HepG2 (cell line): ENCODE measurements around the gene PMPCB. TPM values are rescaled to one million over a fixed set of nuclear protein-coding genes. Genes with fewer than 3 reads are reported as not detected.

Experiments used
- EP300 ChIP-seq, 3 experiments: sonication (generic) in 1 of 3; formaldehyde crosslinking in 1 of 3; IDR thresholded peaks; 2 replicates each; pipeline versions ENCODE4 v1.5.1 to v1.6.1; 2011 to 2020; ENCODE audit warnings: low read depth in 2 of 3, low read length in 2 of 3, borderline replicate concordance in 1 of 3, improper control_type of control experiment in 1 of 3, mild to moderate bottlenecking in 1 of 3, missing genetic modification reagents in 1 of 3, moderate library complexity in 1 of 3
- FUBP1 ChIP-seq: sonication (generic); formaldehyde crosslinking; IDR thresholded peaks from 2 replicates; pipeline ENCODE4 v1.5.1; 2020; ENCODE audit warnings: missing genetic modification reagents, mild to moderate bottlenecking, borderline replicate concordance
- GMEB1 ChIP-seq: sonication (generic); formaldehyde crosslinking; IDR thresholded peaks from 2 replicates; pipeline ENCODE4 v1.5.1; 2020; ENCODE audit warnings: missing genetic modification reagents, mild to moderate bottlenecking, borderline replicate concordance
- GZF1 ChIP-seq: sonication (generic); formaldehyde crosslinking; IDR thresholded peaks from 2 replicates; pipeline ENCODE4 v1.5.1; 2020; ENCODE audit warnings: mild to moderate bottlenecking, missing genetic modification reagents
- MEIS1 ChIP-seq: sonication (generic); formaldehyde crosslinking; IDR thresholded peaks from 2 replicates; pipeline ENCODE4 v1.9.0; 2021; ENCODE audit warnings: mild to moderate bottlenecking, missing genetic modification reagents, moderate library complexity, borderline replicate concordance
- NFKB2 ChIP-seq: sonication (generic); formaldehyde crosslinking; IDR thresholded peaks from 2 replicates; pipeline ENCODE4 v1.4.0; 2020; ENCODE audit warnings: missing genetic modification reagents, borderline replicate concordance
- RCOR2 ChIP-seq: IDR thresholded peaks from 2 replicates; pipeline ENCODE4 v1.6.1; 2016; ENCODE audit warnings: missing biosample characterization, missing genetic modification reagents
- SOX5 ChIP-seq: IDR thresholded peaks from 2 replicates; pipeline ENCODE4 v1.6.1; 2016; ENCODE audit warnings: borderline replicate concordance
- TEF ChIP-seq: sonication (generic); formaldehyde crosslinking; IDR thresholded peaks from 2 replicates; pipeline ENCODE4 v1.5.0; 2020; ENCODE audit warnings: missing genetic modification reagents
- ZBTB37 ChIP-seq: sonication (generic); formaldehyde crosslinking; IDR thresholded peaks from 2 replicates; pipeline ENCODE4 v1.4.0; 2020; ENCODE audit warnings: mild to moderate bottlenecking, missing genetic modification reagents
- ZFYVE20 ChIP-seq: sonication (generic); formaldehyde crosslinking; IDR thresholded peaks from 2 replicates; pipeline ENCODE4 v1.8.0; 2023; ENCODE audit warnings: low read depth, mild to moderate bottlenecking, moderate library complexity, missing genetic modification reagents, borderline replicate concordance
- ZNF329 ChIP-seq: sonication (generic); formaldehyde crosslinking; IDR thresholded peaks from 2 replicates; pipeline ENCODE4 v1.9.0; 2021; ENCODE audit warnings: low read depth, mild to moderate bottlenecking, missing genetic modification reagents
- polyA plus RNA-seq, 8 experiments: library from polyadenylated mRNA; depleted of rRNA in 3 of 8; stranded (reverse) in 7 of 8; unstranded in 1 of 8; fragments of >200 nt; fragmentation: Illumina TruSeq in 4 of 8; extraction: Trizol in 4 of 8; gene quantifications; 2 replicates each; pipeline versions ENCODE4 v1.2.1 to v1.2.3, GENCODE V29; 2011 to 2016; ENCODE audit warnings: low read depth in 4 of 8, missing spikeins in 1 of 8, mixed read lengths in 1 of 8; ENCODE audit not compliant: insufficient read depth in 1 of 8
- total RNA-seq, 5 experiments: library from RNA; depleted of rRNA; stranded (reverse); fragments of >200 nt; fragmentation: Illumina TruSeq; extraction: Trizol; gene quantifications; 2 replicates each; pipeline ENCODE4 v1.2.3, GENCODE V29; 2016; ENCODE audit warnings: low read depth in 1 of 5
- TF ChIP-seq, protein P1 (sequence below): sonication (generic); formaldehyde crosslinking; IDR thresholded peaks from 2 replicates; pipeline ENCODE4 v1.4.0; 2020; ENCODE audit warnings: mild to moderate bottlenecking, missing genetic modification reagents
- TF ChIP-seq, protein P2 (sequence below): sonication (generic); formaldehyde crosslinking; IDR thresholded peaks from 2 replicates; pipeline ENCODE4 v1.5.0; 2020; ENCODE audit warnings: missing genetic modification reagents, mild to moderate bottlenecking, borderline replicate concordance
- TF ChIP-seq, protein P3 (sequence below): sonication (generic); formaldehyde crosslinking; IDR thresholded peaks from 2 replicates; pipeline ENCODE4 v1.8.0; 2022; ENCODE audit warnings: mild to moderate bottlenecking, missing genetic modification reagents, moderate library complexity

PMPCB gene
- total and polyA plus RNA-seq, 2 of the 13 experiments (the other 11 are each of a cell fraction or from before 2014, with no cell fraction given), result 80.8 to 124 TPM

GRCh38 chr7:103347507-103348267, 50.5 kb downstream of the PMPCB start, which contains the start of gene PSMC2 (continued):
- TF ChIP-seq TEF (no peak), NFKB2 (CRISPR knock-in tag) (peak; percentile 65; the same call in 1 of the 2 replicates), ZNF329 (CRISPR knock-in tag) (0 out of 2 replicates have a peak, but pooled peaks have one; percentile 24), RCOR2 (CRISPR knock-in tag) (0 out of 2 replicates have a peak, but pooled peaks have one; percentile 12), GMEB1 (CRISPR knock-in tag) (peak; percentile 71; the same call in 1 of the 2 replicates), FUBP1 (CRISPR knock-in tag) (no peak), GZF1 (CRISPR knock-in tag) (no peak), ZBTB37 (no peak), SOX5 (CRISPR knock-in tag) (0 out of 2 replicates have a peak, but pooled peaks have one; percentile 19), ZFYVE20 (CRISPR knock-in tag) (no peak), MEIS1 (CRISPR knock-in tag) (peak; percentile 50; the same call in 1 of the 2 replicates), EP300 (IDR thresholded peaks at IDR 0.05; ENCODE audit: low read depth in 2 of 2, low read length in 2 of 2) (no peak), EP300 (CRISPR knock-in tag; IDR thresholded peaks at IDR 0.05; ENCODE audit: borderline replicate concordance) (peak; percentile 27; the same call in 1 of the 2 replicates)
- TF ChIP-seq, protein P1, sequence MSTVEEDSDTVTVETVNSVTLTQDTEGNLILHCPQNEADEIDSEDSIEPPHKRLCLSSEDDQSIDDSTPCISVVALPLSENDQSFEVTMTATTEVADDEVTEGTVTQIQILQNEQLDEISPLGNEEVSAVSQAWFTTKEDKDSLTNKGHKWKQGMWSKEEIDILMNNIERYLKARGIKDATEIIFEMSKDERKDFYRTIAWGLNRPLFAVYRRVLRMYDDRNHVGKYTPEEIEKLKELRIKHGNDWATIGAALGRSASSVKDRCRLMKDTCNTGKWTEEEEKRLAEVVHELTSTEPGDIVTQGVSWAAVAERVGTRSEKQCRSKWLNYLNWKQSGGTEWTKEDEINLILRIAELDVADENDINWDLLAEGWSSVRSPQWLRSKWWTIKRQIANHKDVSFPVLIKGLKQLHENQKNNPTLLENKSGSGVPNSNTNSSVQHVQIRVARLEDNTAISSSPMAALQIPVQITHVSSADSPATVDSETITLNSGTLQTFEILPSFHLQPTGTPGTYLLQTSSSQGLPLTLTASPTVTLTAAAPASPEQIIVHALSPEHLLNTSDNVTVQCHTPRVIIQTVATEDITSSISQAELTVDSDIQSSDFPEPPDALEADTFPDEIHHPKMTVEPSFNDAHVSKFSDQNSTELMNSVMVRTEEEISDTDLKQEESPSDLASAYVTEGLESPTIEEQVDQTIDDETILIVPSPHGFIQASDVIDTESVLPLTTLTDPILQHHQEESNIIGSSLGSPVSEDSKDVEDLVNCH (CRISPR knock-in tag), result no peak
- TF ChIP-seq, protein P2, sequence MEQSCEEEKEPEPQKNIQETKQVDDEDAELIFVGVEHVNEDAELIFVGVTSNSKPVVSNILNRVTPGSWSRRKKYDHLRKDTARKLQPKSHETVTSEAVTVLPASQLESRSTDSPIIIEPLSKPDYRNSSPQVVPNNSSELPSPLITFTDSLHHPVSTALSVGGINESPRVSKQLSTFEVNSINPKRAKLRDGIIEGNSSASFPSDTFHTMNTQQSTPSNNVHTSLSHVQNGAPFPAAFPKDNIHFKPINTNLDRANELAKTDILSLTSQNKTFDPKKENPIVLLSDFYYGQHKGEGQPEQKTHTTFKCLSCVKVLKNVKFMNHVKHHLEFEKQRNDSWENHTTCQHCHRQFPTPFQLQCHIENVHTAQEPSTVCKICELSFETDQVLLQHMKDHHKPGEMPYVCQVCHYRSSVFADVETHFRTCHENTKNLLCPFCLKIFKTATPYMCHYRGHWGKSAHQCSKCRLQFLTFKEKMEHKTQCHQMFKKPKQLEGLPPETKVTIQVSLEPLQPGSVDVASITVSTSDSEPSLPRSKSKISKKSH (CRISPR knock-in tag), result peak; percentile 67; the same call in 1 of the 2 replicates
- TF ChIP-seq, protein P3, sequence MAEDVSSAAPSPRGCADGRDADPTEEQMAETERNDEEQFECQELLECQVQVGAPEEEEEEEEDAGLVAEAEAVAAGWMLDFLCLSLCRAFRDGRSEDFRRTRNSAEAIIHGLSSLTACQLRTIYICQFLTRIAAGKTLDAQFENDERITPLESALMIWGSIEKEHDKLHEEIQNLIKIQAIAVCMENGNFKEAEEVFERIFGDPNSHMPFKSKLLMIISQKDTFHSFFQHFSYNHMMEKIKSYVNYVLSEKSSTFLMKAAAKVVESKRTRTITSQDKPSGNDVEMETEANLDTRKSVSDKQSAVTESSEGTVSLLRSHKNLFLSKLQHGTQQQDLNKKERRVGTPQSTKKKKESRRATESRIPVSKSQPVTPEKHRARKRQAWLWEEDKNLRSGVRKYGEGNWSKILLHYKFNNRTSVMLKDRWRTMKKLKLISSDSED (CRISPR knock-in tag), result no peak
